Esophagus muscularis mucosa (tissue), 2 donors: ENCODE measurements around the gene DKC1.

Source experiments
- POLR2A ChIP-seq: fragments of 450-650 bp; IDR thresholded peaks from one replicate; pipeline ENCODE4 v1.6.1; 2017; ENCODE audit warnings: antibody characterized with exemption, moderate library complexity, mild to moderate bottlenecking, low read depth
- POLR2AphosphoS5 ChIP-seq, 2 donors: sonication (generic); formaldehyde crosslinking; IDR thresholded peaks; one replicate each; pipeline ENCODE4 v1.6.1; 2017; ENCODE audit warnings: antibody characterized with exemption in 2 of 2

DNA sequence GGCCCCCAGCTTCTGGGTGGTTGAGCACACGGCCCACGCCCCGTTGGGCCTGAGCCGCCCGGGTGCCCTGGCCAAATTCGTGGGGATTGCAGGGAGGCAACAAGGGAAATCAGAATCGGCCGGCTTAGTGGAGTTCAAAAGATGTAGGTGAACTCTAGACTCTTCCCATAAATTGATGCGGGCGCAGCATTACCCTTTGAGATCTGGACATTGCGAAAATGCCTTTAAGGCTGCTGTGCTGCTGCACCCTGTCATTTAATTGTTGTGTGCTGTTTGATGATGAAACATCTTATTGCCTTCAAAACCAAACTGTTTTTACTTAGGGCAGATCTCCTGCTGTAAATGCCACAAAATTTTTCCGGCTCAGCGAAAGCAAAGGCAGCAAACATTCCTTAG is 43.0 kb downstream of the DKC1 start:
- no peak for TF ChIP-seq POLR2A
- TF ChIP-seq POLR2AphosphoS5 (IDR thresholded peaks at IDR 0.05): no peak
